ENCODE measurements around the gene SLC6A19.

- no peak for TF ChIP-seq CTCF (IDR thresholded peaks at IDR 0.05)
- no peak for TF ChIP-seq POLR2A (IDR thresholded peaks at IDR 0.05)
Observed at GRCh38 chr5:1249366-1250280, 48.2 kb downstream of the SLC6A19 start.

Data from adrenal gland (tissue), 5 donors.